GM21515 (cell line): ENCODE measurements around the gene OTOP2.

Experiments used
- ATAC-seq: cut with Tn5 transposase; IDR thresholded peaks from one replicate; pipeline ENCODE4 v1.9.1; 2021; ENCODE audit not compliant: unreplicated experiment

OTOP2 gene

DNA sequence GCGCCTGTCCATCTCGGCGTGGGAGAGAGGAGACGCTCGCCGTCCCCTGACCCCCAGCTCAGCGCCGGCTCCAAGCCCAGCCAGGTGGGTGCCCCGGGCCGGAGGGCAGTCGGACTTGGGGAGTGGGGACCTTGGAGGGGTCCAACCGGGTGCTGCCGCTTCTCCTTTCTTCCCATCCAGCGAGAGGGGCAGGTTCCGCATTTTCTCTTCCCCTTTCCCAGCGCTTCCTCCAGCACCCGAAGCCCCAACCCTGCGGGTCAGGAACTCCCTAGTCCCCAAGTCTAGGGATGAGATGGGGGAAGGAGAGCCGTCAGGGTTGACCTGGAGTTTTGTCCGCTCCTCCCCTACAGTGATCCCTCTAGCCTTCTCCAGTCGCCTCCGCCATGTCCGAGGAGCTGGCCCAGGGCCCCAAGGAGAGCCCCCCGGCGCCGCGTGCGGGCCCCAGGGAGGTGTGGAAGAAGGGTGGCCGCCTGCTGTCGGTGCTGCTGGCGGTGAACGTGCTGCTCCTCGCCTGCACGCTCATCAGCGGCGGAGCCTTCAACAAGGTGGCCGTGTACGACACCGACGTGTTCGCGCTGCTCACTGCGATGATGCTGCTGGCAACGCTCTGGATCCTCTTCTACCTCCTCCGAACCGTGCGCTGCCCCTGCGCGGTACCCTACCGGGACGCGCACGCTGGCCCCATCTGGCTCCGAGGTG, at the start of gene OTOP2:
OTOP2 (plus strand) TSS at position 24 of the 699 bp plus-strand sequence; CDS start at position 384, 360 bp downstream.
- ATAC-seq, result no peak

DNA sequence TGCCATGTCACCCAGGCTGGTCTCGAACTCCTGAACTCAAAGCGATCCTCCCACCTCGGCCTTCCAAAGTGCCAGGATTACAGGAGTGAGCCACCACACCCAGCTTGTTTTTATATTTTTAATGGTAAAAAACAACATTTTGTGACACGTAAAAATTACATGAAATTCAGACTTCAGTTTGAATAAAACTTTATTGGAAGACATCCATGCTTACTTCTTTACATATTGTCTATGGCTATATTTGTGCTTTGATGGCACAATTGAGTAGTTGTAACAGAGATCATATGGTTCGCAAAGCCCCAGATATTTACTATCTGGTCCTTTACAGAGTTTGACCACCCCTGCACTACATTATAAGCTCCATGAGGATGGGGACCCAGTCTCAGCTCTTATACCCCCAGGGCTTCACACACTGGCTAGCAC, 49.4 kb upstream of the OTOP2 start:
- no peak for ATAC-seq

DNA sequence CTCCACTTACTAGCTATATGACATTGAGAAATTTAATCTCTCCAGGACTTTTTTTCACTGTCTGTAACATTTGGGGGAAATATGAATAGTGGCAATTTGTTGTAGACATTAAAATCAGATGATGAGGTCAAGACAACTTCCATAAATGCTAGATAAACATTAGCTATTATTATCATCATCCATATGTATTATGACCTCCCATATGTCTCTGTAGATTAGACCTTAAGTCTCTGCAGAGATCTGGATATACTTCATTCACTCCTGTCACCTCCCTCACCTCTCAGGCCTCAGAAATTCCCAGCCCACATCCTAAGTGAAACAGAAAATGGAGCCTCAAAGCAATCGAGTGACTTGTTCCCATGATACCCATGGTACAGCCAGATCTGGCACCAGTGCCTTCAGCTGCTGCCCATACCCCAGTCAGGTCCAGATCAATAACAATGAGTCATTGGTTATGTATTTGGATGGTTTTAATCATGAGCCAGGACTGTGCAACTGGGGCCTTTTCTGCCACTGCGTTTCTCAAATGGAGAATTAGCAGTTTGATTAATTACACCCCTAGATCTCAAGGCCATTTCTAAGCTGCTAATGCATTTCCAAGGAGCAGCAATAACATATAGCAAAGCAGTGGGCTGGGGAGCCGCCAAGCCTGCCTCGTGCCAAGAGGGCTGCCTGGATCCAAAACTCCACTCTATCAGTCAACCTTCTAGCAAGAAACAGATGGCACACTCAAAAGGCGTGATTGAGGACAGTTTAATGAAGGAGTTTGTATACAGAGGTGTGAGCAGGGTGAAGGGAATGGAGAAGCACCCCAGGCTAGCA, 48.7 kb upstream of the OTOP2 start:
- no peak for ATAC-seq

DNA sequence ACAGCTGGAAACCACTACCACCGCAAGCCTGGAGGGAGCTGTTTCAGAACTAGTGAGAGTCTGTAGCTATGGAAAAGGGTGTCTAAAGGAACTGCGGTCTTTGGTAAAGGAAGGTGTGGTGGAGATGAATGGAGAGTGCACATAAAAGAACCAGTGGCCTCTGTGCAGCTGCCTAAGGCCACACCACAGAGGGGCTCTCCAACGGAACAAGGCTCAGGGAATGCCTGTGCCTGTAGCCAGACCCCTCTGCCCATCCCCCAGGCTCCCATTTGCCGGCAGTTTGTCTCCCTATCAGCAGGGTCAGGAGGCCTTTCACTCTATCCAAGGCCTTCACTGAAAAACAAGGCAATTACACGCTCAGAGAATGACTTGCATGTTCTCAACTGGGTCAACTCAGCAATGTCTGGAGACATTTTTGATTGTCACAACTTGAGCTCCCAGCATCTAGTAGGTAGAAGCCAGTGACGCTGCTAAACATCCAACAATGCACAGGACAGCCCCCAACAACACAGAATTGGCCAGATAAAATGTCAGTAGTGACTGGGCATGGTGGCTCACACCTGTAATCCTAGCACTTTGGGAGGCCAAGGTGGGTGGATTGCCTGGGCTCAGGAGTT, 48.0 kb upstream of the OTOP2 start:
- no peak for ATAC-seq

GRCh38 chr17:74877592-74878548, 46.2 kb upstream of the OTOP2 start:
- no peak for ATAC-seq

GRCh38 chr17:74878658-74879057, 45.4 kb upstream of the OTOP2 start:
- no peak for ATAC-seq

DNA sequence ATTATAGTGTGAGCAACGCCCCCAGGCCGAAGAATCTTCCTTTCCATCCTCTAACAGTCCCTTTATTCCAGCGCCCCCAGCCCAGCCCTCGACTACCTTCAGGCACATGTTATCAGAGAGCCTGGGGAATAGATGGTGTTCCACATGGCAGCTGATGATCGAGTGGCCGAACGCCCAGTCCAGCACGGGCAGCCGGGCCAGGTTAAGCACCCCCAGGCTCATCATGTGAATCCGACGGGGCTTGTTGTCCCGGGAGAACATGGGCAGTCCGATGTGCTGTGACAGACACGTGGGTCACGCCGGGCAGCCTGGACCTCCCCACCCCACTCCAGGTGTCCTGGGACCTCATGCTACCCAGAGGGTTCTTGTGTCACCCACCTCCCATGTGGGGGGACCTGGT, 44.8 kb upstream of the OTOP2 start:
- ATAC-seq, result no peak

DNA sequence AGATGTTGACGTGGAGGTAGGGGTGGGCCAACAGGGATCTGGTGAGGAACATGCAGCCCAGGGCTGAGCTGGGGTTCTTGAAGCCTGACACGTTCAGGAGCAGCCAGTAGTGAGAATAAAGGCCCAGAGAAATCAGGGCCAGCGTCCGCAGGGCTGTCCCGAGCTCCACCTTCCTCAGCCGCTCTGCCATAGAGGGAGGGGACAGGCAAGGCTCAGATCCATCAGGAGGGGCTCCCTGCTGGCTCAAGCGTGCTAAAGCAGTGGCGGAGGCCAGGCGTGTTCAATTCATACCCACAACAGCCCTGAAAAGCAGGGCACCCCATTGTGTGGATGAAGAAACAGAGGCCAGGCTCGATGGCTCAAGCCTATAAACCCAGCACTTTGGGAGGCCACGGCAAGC, 43.0 kb upstream of the OTOP2 start:
- no peak for ATAC-seq

- no peak for ATAC-seq
Observed at GRCh38 chr17:74882517-74883240, 41.4 kb upstream of the OTOP2 start.

DNA sequence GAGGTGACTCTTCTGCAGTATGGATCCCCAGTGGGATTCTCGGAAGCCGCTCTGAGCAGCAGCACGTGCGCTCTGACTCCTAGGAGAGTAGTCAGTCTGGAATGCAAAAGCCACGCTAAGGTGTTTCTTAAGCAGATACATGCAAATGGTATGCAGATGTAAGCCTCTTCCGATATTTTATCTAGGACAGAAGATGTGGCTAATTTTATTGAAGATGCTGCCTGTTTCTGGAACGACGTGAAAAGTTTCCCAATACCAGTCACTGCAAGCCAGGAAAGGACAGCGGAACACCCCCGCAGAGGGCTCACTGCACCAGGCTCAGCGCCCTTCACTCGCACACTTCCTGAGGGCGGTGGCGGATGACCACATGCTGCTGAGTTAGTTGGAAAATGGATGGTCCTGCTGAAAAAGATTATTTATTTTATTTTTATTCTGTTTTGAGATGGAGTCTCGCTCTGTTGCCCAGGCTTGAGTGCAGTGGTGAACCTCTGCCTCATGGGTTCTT, 40.8 kb upstream of the OTOP2 start:
- ATAC-seq, result no peak

GRCh38 chr17:74888469-74888868, 35.6 kb upstream of the OTOP2 start:
- no peak for ATAC-seq

- no peak for ATAC-seq
Observed at GRCh38 chr17:74890554-74890953, 33.5 kb upstream of the OTOP2 start.

GRCh38 chr17:74892013-74892841, 31.8 kb upstream of the OTOP2 start:
- ATAC-seq, result no peak

GRCh38 chr17:74892974-74893911, 30.8 kb upstream of the OTOP2 start, which contains the start of gene FADS6:
FADS6 (minus strand) TSS chr17:74893633; CDS start chr17:74893595, 38 bp downstream.
- ATAC-seq, result no peak

- no peak for ATAC-seq
Observed at GRCh38 chr17:74893936-74894671, 30.0 kb upstream of the OTOP2 start.

GRCh38 chr17:74898376-74898946, 25.6 kb upstream of the OTOP2 start:
- no peak for ATAC-seq

DNA sequence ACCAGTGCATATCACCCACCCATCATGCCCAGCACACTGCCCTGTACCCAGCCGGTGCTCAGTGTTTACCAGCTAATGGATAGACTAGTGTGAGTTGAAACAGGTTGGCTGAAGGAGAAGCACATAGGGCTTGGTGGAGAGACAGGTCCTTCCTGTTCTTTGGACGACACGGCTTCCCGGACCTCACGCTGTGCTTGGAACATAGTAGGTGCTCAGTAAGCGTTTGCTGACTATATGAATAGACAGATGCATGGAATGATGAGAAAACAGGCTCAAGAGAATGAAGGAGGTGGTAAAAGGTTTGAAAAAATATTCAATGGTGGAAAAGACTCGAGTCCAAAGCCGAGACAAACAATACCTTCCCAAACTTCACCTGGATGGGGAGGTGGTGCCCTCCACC, 23.9 kb upstream of the OTOP2 start:
- no peak for ATAC-seq
